ENCODE measurements around the gene UNG. TPM values are rescaled to one million over a fixed set of nuclear protein-coding genes. Genes with fewer than 3 reads are reported as not detected.

Gene UNG
- total RNA-seq, 1 experiment from 2014 or later = 30.5 TPM

DNA sequence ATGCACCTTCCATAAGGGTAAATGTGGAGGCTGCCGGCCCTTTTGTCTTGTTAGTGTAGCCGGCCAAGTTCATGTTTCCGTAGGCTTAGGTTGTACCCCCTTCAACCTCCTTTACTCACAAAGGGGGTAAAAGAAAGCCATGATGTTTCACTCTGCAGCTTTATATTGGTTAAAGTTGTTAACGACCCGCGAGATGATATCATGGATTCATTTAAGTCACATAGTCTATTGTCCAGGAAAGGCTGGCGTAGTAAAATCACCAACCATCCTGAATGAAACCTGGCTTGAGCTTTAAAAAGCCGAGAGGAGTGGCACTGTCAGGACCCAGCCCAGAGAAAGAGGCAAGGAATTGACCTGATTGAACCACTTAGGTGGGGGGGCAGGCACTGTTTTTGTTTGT, 1.3 kb downstream of the UNG start:
- H3K27ac ChIP-seq = peak overlapping the region; percentile 4; the same call in 1 of the 2 replicates
- no peaks in the 10 kb centered on the region for H3K27me3 ChIP-seq (replicated peaks)
- no peak for DNase-seq (ENCODE audit: low read depth in 1 of 2, low spot score in 2 of 2)
- no peaks in the 10 kb centered on the region for H3K9me3 ChIP-seq (replicated peaks)
- peaks cover 15% of the 10 kb centered on the region for H3K4me1 ChIP-seq (replicated peaks)
- peak overlapping the region; percentile 57 for H3K4me3 ChIP-seq
- H3K36me3 ChIP-seq = peaks cover 40% of the 10 kb centered on the region

DNA sequence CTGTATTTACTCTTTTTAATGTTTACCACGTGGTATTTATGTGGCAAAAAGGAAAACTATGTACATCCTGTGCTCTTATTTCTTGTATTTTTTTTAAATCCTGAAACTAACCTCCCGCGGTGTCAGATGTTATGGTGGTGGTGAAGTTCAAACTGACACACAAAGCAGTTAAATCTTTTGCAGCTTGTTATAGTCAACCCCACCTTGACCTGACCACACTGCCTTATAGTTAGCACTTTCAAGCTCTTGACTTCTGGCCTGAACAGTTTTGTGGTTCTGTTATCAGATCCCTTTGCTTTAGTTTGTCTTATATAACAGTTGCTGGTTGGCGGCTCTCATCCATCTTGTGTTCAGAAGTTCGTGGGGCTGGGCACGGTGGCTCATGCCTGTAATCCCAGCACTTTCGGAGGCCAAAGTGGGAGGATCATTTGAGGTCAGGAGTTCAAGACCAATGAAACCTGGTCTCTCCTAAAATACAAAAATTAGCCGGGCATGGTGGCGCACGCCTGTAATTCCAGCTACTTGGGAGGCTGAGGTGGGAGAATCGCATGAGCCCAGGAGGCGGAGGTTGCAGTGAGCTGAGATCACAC, 2.1 kb downstream of the UNG start:
- Histone ChIP-seq H3K27me3 (replicated peaks) (no peaks in the 10 kb centered on the region), H3K4me3 (no peak overlapping the region), H3K4me1 (replicated peaks) (peaks cover 13% of the 10 kb centered on the region), H3K27ac (no peak overlapping the region), H3K9me3 (replicated peaks) (no peaks in the 10 kb centered on the region), H3K36me3 (peaks cover 47% of the 10 kb centered on the region)
- DNase-seq (ENCODE audit: low read depth in 1 of 2, low spot score in 2 of 2) = no peak

DNA sequence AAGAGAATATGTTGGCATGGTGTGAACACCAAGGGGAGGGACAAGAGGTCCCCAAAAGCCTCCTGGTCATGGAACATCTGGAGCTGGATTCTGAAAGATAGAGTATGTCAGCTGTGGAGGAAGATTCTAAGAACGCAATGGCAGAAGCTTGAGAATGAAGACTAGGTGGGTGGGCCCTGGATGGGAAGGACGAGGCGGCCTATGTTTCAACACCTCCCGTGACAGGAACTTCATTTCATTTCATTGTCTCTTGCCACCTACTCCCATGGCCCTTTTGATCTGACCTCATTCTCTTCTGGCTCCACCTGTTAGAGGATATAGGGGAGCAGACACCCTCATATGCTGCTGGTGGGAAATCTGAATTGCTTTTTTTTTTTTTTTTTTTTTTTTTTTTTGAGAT, 3.3 kb downstream of the UNG start:
- Histone ChIP-seq H3K4me1 (replicated peaks) (peaks cover 13% of the 10 kb centered on the region), H3K4me3 (no peak overlapping the region), H3K27me3 (replicated peaks) (no peaks in the 10 kb centered on the region), H3K27ac (no peak overlapping the region), H3K9me3 (replicated peaks) (no peaks in the 10 kb centered on the region), H3K36me3 (peaks cover 59% of the 10 kb centered on the region)
- no peak for DNase-seq (ENCODE audit: low read depth in 1 of 2, low spot score in 2 of 2)

DNA sequence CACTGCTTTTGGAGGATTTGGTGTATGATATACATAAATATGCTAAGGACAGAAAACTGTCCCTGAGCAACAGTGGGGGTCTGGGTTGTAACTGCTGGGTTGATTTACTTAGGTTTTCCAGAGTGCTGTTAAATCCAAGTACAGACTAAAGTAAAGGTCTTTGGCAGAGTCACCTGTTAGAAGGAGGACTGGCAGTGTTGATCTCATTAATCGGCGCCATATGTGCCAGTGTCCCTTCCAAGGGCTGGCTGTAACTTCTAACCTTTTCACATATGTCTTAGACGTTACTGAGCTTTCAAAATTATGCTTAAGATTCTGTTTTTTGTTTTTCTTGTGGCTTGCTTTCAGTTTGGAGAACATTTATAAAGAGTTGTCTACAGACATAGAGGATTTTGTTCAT, 5.1 kb downstream of the UNG start:
- no peak for DNase-seq (ENCODE audit: low read depth in 1 of 2, low spot score in 2 of 2)
- H3K36me3 ChIP-seq = peaks cover 70% of the 10 kb centered on the region
- H3K27ac ChIP-seq = no peak overlapping the region
- H3K9me3 ChIP-seq (replicated peaks) = no peaks in the 10 kb centered on the region
- no peaks in the 10 kb centered on the region for H3K27me3 ChIP-seq (replicated peaks)
- H3K4me1 ChIP-seq (replicated peaks) = peaks cover 10% of the 10 kb centered on the region
- no peak overlapping the region for H3K4me3 ChIP-seq

DNA sequence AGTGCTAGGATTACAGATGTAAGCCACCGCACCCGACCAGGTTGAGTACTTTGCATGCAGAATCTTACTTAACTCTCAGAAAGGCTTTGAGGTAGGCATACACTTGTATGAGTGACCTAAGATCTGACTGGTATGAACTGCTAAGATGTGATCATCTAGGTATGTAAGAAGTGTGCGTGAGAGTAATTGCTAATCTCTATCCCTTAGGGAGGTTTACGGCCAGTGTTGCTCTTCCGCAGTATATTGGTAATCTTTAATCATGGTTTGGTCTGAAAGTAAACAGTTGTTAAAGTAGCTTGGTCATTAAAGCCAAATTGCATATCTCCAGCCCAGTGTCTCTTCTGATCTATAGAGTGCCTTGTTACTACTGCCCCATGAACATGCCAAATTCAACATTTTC, 7.8 kb downstream of the UNG start:
- Histone ChIP-seq H3K27ac (no peak overlapping the region), H3K27me3 (replicated peaks) (no peaks in the 10 kb centered on the region), H3K9me3 (replicated peaks) (no peaks in the 10 kb centered on the region), H3K4me3 (no peak overlapping the region), H3K36me3 (peaks cover 72% of the 10 kb centered on the region), H3K4me1 (replicated peaks) (no peaks in the 10 kb centered on the region)
- no peak for DNase-seq (ENCODE audit: low read depth in 1 of 2, low spot score in 2 of 2)

DNA sequence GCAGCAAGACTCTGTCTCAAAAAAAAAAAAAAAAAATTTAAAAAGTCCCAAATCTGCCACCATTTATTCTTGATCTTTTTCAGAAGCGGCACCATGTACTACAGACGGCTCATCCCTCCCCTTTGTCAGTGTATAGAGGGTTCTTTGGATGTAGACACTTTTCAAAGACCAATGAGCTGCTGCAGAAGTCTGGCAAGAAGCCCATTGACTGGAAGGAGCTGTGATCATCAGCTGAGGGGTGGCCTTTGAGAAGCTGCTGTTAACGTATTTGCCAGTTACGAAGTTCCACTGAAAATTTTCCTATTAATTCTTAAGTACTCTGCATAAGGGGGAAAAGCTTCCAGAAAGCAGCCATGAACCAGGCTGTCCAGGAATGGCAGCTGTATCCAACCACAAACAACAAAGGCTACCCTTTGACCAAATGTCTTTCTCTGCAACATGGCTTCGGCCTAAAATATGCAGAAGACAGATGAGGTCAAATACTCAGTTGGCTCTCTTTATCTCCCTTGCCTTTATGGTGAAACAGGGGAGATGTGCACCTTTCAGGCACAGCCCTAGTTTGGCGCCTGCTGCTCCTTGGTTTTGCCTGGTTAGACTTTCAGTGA, 12.5 kb downstream of the UNG start:
- no peaks in the 10 kb centered on the region for H3K27me3 ChIP-seq (replicated peaks)
- H3K4me3 ChIP-seq = no peak overlapping the region
- peaks cover 37% of the 10 kb centered on the region for H3K36me3 ChIP-seq
- no peak for DNase-seq (ENCODE audit: low read depth in 1 of 2, low spot score in 2 of 2)
- H3K27ac ChIP-seq = no peak overlapping the region
- H3K9me3 ChIP-seq (replicated peaks) = no peaks in the 10 kb centered on the region
- peaks cover 4% of the 10 kb centered on the region; the same call in 1 of the 2 replicates for H3K4me1 ChIP-seq (replicated peaks)

DNA sequence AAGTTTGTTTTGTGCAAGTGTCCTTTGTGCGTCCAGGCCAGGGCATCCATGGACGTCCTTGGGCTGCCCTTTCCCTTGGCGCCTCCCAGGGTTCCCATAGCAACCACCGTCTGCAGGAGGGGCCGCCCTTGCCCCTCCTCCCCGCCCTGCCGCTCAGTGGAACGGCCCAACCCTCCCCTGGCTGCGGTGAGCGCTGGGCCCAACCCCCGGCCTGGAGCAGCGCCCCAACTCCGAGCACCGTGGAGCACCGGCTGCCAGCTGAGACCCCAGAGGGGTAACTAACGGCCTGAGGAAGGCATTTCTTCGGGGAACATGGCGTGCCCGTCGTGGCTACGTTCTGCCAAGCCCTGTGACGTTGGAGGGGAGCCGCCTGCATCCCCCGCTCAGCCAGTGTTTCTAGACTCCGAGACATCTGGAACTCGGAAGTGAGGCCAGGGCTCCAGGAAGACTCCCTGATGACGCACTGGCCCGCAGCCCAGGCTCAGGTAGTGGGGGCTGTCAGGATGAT, 13.6 kb downstream of the UNG start:
- Histone ChIP-seq H3K27ac (peak overlapping the region; percentile 41; the same call in 1 of the 2 replicates), H3K36me3 (peaks cover 25% of the 10 kb centered on the region), H3K4me1 (replicated peaks) (peaks cover 4% of the 10 kb centered on the region; the same call in 1 of the 2 replicates), H3K9me3 (replicated peaks) (no peaks in the 10 kb centered on the region), H3K4me3 (peak overlapping the region; percentile 37), H3K27me3 (replicated peaks) (no peaks in the 10 kb centered on the region)
- DNase-seq (ENCODE audit: low read depth in 1 of 2, low spot score in 2 of 2) = peak; percentile 63 to 71

DNA sequence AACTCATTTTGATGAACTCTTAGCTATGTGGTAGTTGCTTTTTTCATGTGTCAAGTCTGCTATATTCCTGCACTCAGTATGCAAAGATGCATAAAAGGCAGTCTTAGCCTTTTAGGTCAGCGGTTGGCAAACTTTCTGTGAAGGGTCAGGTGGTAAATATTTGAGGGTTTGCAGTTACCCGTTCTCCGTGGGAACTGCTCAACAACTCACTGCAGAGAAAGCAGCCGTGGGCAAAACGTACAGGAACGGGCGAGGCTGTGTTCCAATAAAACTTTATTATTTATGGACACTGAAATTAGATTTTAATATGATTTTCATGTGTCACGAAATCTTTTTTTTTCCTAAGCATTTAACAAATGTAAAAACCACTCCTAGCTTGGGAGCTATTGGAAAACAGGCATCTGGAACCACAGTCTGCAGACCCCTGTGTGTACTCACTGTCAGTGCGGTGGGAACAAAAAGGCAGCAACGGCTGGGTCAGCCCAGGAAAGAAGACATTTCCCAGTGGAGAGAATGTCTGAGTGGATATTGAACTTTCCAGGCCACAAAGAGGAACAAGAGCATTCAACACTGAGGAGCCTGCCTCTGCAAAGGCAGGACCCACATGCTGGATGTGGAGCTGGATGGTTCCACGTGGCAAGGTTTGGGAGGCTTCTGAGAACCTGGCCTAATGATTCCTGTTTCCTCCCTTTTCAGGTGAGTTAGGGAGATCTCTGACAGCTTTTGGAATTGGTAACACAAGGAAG, 15.5 kb downstream of the UNG start:
- H3K27ac ChIP-seq = no peak overlapping the region
- no peaks in the 10 kb centered on the region for H3K9me3 ChIP-seq (replicated peaks)
- no peaks in the 10 kb centered on the region for H3K27me3 ChIP-seq (replicated peaks)
- H3K4me1 ChIP-seq (replicated peaks) = peaks cover 4% of the 10 kb centered on the region; the same call in 1 of the 2 replicates
- peaks cover 12% of the 10 kb centered on the region for H3K36me3 ChIP-seq
- H3K4me3 ChIP-seq = no peak overlapping the region
- DNase-seq (ENCODE audit: low read depth in 1 of 2, low spot score in 2 of 2) = no peak

DNA sequence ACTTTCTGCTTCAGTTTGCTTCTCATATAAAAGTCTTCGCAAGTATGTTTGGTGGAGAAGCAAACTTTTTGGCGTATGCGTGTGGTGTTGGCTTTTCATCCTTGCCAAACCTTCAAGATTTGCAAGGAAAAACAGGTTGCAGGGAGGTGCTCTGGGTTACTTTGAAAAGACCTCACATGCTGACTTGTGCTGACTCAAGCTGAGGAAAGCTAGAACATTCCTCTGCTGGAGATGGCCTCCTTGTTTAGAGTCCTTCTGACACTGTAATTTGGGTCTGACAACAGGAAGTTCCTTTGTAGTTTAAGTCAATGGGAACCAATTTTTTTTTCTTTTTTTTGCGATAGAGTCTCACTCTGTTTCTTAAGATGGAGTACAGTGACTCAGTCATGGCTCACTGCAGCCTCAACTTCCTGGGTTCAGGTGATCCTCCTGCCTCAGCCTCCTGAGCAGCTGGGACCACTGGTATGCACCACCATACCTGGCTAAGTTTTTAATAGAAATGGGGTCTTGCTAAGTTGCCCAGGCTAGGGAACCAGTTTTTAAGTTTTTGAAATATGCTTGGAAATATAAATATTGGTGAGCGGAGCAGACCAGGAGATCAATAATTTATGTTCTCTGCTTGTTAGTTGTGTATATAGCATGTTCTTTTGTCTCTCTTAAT, 16.4 kb downstream of the UNG start:
- no peak for DNase-seq (ENCODE audit: low read depth in 1 of 2, low spot score in 2 of 2)
- Histone ChIP-seq H3K27ac (no peak overlapping the region), H3K36me3 (peaks cover 6% of the 10 kb centered on the region; the same call in 1 of the 2 replicates), H3K4me3 (no peak overlapping the region), H3K9me3 (replicated peaks) (no peaks in the 10 kb centered on the region), H3K4me1 (replicated peaks) (peaks cover 4% of the 10 kb centered on the region; the same call in 1 of the 2 replicates), H3K27me3 (replicated peaks) (no peaks in the 10 kb centered on the region)

DNA sequence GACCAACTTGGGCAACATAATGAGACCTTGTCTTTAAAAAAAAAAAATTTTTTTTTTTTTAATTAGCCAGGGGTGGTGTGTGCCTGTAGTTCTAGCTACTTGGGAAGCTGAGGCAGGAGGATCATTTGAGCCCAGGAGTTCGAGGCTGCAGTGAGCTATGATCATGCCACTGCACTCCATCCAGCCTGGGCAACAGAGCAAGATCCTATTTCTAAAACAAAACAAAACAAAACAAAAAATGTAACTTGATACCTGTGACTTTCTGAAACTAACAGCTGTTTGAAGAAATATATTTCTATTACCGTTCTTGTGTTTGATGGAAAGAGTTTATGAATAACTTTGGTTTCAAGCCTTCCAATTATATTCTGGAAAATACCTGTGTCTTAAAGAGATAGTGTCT, 17.2 kb downstream of the UNG start:
- no peaks in the 10 kb centered on the region for H3K9me3 ChIP-seq (replicated peaks)
- H3K36me3 ChIP-seq = peaks cover 5% of the 10 kb centered on the region; the same call in 1 of the 2 replicates
- DNase-seq (ENCODE audit: low read depth in 1 of 2, low spot score in 2 of 2) = no peak
- H3K27ac ChIP-seq = no peak overlapping the region
- no peaks in the 10 kb centered on the region for H3K27me3 ChIP-seq (replicated peaks)
- no peak overlapping the region for H3K4me3 ChIP-seq
- H3K4me1 ChIP-seq (replicated peaks) = peaks cover 4% of the 10 kb centered on the region; the same call in 1 of the 2 replicates

DNA sequence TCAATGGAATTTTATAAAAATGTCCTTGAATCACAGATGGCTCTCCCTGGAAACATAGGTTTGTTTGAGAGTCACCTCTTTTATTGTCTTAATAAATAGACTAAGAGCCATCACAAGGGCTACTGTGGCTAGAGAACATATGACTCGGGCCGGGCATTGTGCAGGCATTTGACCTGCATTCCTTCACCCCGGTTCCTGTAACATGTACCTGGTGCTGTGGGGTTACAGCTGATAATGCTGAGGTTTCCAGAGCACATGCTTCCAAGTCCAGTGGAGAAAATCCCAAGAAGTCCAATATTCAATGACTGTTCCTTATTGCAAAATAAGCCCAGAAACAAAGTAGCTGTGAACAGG, 18.0 kb downstream of the UNG start:
- DNase-seq (ENCODE audit: low read depth in 1 of 2, low spot score in 2 of 2) = no peak
- Histone ChIP-seq H3K27me3 (replicated peaks) (no peaks in the 10 kb centered on the region), H3K4me1 (replicated peaks) (peaks cover 4% of the 10 kb centered on the region; the same call in 1 of the 2 replicates), H3K9me3 (replicated peaks) (no peaks in the 10 kb centered on the region), H3K4me3 (no peak overlapping the region), H3K27ac (no peak overlapping the region), H3K36me3 (no peaks in the 10 kb centered on the region)

DNA sequence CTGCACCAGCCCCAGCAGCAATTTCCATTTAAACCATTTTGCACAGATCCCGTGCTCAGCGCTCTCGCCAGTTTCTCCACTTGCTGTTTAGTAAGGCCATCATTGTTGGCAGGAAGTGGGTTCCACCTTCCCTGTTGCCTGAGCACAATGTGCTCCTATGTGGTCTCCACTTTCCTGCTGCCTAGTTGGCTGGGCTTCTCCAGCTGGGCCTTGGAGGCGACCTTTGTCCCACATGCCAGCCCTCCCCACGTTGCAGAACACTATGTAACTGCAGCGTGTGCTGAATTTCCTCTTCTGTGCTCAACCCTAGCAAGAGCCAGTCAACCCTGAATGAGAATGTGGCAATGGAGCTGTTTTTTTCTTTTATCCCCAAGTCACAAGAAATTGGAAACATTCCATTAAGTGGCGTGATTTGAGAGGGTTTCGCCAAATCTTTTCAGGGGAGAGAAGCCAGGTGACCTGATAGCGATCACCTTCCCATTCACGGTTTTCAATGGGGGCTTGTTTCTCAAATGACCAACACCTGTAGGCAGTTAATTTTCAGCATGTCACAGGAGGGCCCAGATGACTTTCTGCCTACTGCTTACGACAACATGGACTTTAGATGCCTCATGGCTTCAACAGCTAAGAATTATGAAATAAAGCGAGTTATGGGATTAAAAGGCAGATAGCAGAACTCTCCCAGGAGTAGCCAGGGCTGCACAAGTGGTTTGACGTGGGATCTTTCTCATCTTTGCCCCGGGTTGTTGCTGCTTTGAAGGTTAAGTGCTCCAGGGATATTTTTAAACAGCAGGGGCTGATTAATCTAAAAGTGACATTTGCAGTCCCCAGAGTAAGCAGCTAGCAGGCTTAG, 18.6 kb downstream of the UNG start, which contains the start of gene ACACB:
Gene ACACB, plus strand, starts transcription at position 830 of the 853 bp plus-strand sequence. CDS start 22,819 bp downstream, outside the sequence.
- no peaks in the 10 kb centered on the region for H3K27me3 ChIP-seq (replicated peaks)
- H3K4me1 ChIP-seq (replicated peaks) = peaks cover 4% of the 10 kb centered on the region; the same call in 1 of the 2 replicates
- H3K36me3 ChIP-seq = no peaks in the 10 kb centered on the region
- no peak within 1 kb of the TSS for H3K4me3 ChIP-seq
- no peak within 1 kb of the TSS for H3K27ac ChIP-seq
- no peak for DNase-seq (ENCODE audit: low read depth in 1 of 2, low spot score in 2 of 2)
- H3K9me3 ChIP-seq (replicated peaks) = no peaks in the 10 kb centered on the region

DNA sequence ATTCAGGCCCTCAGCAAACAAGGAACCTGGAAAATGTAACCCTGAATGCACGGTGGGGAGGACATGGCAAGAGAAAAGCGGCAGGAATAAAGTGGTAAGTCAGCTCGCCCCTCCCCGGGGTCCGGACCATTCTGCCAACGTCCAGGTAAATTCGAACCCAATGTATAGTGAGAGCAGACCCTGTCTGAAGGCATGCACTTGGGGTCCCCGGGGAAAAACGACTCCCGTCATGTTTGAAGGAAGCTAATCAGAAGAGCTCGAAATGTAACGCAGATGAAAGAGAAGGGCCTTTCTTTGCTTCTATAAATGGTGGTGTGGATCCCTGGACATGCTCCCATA, 19.2 kb downstream of the UNG start:
- Histone ChIP-seq H3K36me3 (no peaks in the 10 kb centered on the region), H3K9me3 (replicated peaks) (no peaks in the 10 kb centered on the region), H3K4me3 (no peak overlapping the region), H3K4me1 (replicated peaks) (peaks cover 3% of the 10 kb centered on the region; the same call in 1 of the 2 replicates), H3K27me3 (replicated peaks) (no peaks in the 10 kb centered on the region), H3K27ac (no peak overlapping the region)
- no peak for DNase-seq (ENCODE audit: low read depth in 1 of 2, low spot score in 2 of 2)

All from SJSA1 (cell line).